Measurements from ENCODE around the gene ATP5MC2.

The ATP5MC2 gene

GRCh38 chr12:53701518-53702264 lies 25.8 kb upstream of the ATP5MC2 start:
- Histone ChIP-seq H3K9me3 (ENCODE audit: low read length) (no peaks in the 10 kb centered on the region), H2AFZ (ENCODE audit: low read depth, low read length) (no peak overlapping the region), H3K4me1 (ENCODE audit: insufficient read depth, low read length) (peaks cover 4% of the 10 kb centered on the region), H3K4me3 (ENCODE audit: low read length) (no peak overlapping the region), H3K27me3 (ENCODE audit: insufficient read depth, low read length) (peaks cover 29% of the 10 kb centered on the region), H3K36me3 (ENCODE audit: insufficient read depth, low read length) (no peaks in the 10 kb centered on the region)

- H3K27me3 ChIP-seq (ENCODE audit: insufficient read depth, low read length), result peaks cover 37% of the 10 kb centered on the region
Observed at GRCh38 chr12:53700567-53700966, 24.7 kb upstream of the ATP5MC2 start.

GRCh38 chr12:53699678-53700025 lies 23.8 kb upstream of the ATP5MC2 start:
- no peak overlapping the region for H3K4me3 ChIP-seq (ENCODE audit: low read length)
- H3K4me1 ChIP-seq (ENCODE audit: insufficient read depth, low read length), result peaks cover 18% of the 10 kb centered on the region
- no peaks in the 10 kb centered on the region for H3K9me3 ChIP-seq (ENCODE audit: low read length)
- peaks cover 42% of the 10 kb centered on the region for H3K27me3 ChIP-seq (ENCODE audit: insufficient read depth, low read length)
- H2AFZ ChIP-seq (ENCODE audit: low read depth, low read length), result no peak overlapping the region
- H3K36me3 ChIP-seq (ENCODE audit: insufficient read depth, low read length), result no peaks in the 10 kb centered on the region

More at GRCh38 chr12:53700567-53700966, 24.7 kb upstream of the ATP5MC2 start:
- H3K9me3 ChIP-seq (ENCODE audit: low read length), result no peaks in the 10 kb centered on the region
- no peak overlapping the region for H2AFZ ChIP-seq (ENCODE audit: low read depth, low read length)
- peaks cover 13% of the 10 kb centered on the region for H3K4me1 ChIP-seq (ENCODE audit: insufficient read depth, low read length)
- no peaks in the 10 kb centered on the region for H3K36me3 ChIP-seq (ENCODE audit: insufficient read depth, low read length)
- H3K4me3 ChIP-seq (ENCODE audit: low read length), result no peak overlapping the region

- Histone ChIP-seq H3K9me3 (ENCODE audit: low read length) (no peaks in the 10 kb centered on the region), H3K4me3 (ENCODE audit: low read length) (no peak overlapping the region), H3K36me3 (ENCODE audit: insufficient read depth, low read length) (no peaks in the 10 kb centered on the region), H3K27me3 (ENCODE audit: insufficient read depth, low read length) (peaks cover 48% of the 10 kb centered on the region), H3K4me1 (ENCODE audit: insufficient read depth, low read length) (peaks cover 22% of the 10 kb centered on the region), H2AFZ (ENCODE audit: low read depth, low read length) (no peak overlapping the region)
Observed at GRCh38 chr12:53698948-53699677, 23.2 kb upstream of the ATP5MC2 start.

- peaks cover 49% of the 10 kb centered on the region for H3K27me3 ChIP-seq (ENCODE audit: insufficient read depth, low read length)
- peaks cover 23% of the 10 kb centered on the region for H3K4me1 ChIP-seq (ENCODE audit: insufficient read depth, low read length)
- H3K36me3 ChIP-seq (ENCODE audit: insufficient read depth, low read length), result no peaks in the 10 kb centered on the region
- no peaks in the 10 kb centered on the region for H3K9me3 ChIP-seq (ENCODE audit: low read length)
- H3K4me3 ChIP-seq (ENCODE audit: low read length), result peak overlapping the region; percentile 43
- H2AFZ ChIP-seq (ENCODE audit: low read depth, low read length), result peak overlapping the region; percentile 49
Observed at GRCh38 chr12:53696655-53697331, 20.9 kb upstream of the ATP5MC2 start.

- peaks cover 49% of the 10 kb centered on the region for H3K27me3 ChIP-seq (ENCODE audit: insufficient read depth, low read length)
- H3K9me3 ChIP-seq (ENCODE audit: low read length), result no peaks in the 10 kb centered on the region
- H3K4me3 ChIP-seq (ENCODE audit: low read length), result peak overlapping the region; percentile 43
- no peaks in the 10 kb centered on the region for H3K36me3 ChIP-seq (ENCODE audit: insufficient read depth, low read length)
- peak overlapping the region; percentile 49 for H2AFZ ChIP-seq (ENCODE audit: low read depth, low read length)
- peaks cover 23% of the 10 kb centered on the region for H3K4me1 ChIP-seq (ENCODE audit: insufficient read depth, low read length)
Observed at GRCh38 chr12:53696285-53696654, 20.4 kb upstream of the ATP5MC2 start.

- peaks cover 23% of the 10 kb centered on the region for H3K4me1 ChIP-seq (ENCODE audit: insufficient read depth, low read length)
- H3K36me3 ChIP-seq (ENCODE audit: insufficient read depth, low read length), result no peaks in the 10 kb centered on the region
- peak overlapping the region; percentile 43 for H3K4me3 ChIP-seq (ENCODE audit: low read length)
- H3K27me3 ChIP-seq (ENCODE audit: insufficient read depth, low read length), result peaks cover 48% of the 10 kb centered on the region
- H2AFZ ChIP-seq (ENCODE audit: low read depth, low read length), result no peak overlapping the region
- H3K9me3 ChIP-seq (ENCODE audit: low read length), result no peaks in the 10 kb centered on the region
Observed at GRCh38 chr12:53695152-53696145, 19.6 kb upstream of the ATP5MC2 start.

- Histone ChIP-seq H3K4me3 (ENCODE audit: low read length) (peak overlapping the region; percentile 43), H2AFZ (ENCODE audit: low read depth, low read length) (no peak overlapping the region), H3K9me3 (ENCODE audit: low read length) (no peaks in the 10 kb centered on the region), H3K36me3 (ENCODE audit: insufficient read depth, low read length) (no peaks in the 10 kb centered on the region), H3K27me3 (ENCODE audit: insufficient read depth, low read length) (peaks cover 41% of the 10 kb centered on the region), H3K4me1 (ENCODE audit: insufficient read depth, low read length) (peaks cover 23% of the 10 kb centered on the region)
Observed at GRCh38 chr12:53694756-53695151, 18.9 kb upstream of the ATP5MC2 start.

- Histone ChIP-seq H2AFZ (ENCODE audit: low read depth, low read length) (no peak overlapping the region), H3K4me3 (ENCODE audit: low read length) (no peak overlapping the region), H3K4me1 (ENCODE audit: insufficient read depth, low read length) (no peaks in the 10 kb centered on the region), H3K36me3 (ENCODE audit: insufficient read depth, low read length) (no peaks in the 10 kb centered on the region), H3K9me3 (ENCODE audit: low read length) (no peaks in the 10 kb centered on the region), H3K27me3 (ENCODE audit: insufficient read depth, low read length) (no peaks in the 10 kb centered on the region)
Observed at GRCh38 chr12:53688134-53688533, 12.3 kb upstream of the ATP5MC2 start.

GRCh38 chr12:53686436-53686835 lies 10.6 kb upstream of the ATP5MC2 start:
- H3K4me1 ChIP-seq (ENCODE audit: insufficient read depth, low read length), result no peaks in the 10 kb centered on the region
- no peaks in the 10 kb centered on the region for H3K27me3 ChIP-seq (ENCODE audit: insufficient read depth, low read length)
- no peak overlapping the region for H2AFZ ChIP-seq (ENCODE audit: low read depth, low read length)
- H3K9me3 ChIP-seq (ENCODE audit: low read length), result no peaks in the 10 kb centered on the region
- H3K4me3 ChIP-seq (ENCODE audit: low read length), result no peak overlapping the region
- H3K36me3 ChIP-seq (ENCODE audit: insufficient read depth, low read length), result no peaks in the 10 kb centered on the region

GRCh38 chr12:53684654-53685220 lies 8.9 kb upstream of the ATP5MC2 start:
- no peak overlapping the region for H2AFZ ChIP-seq (ENCODE audit: low read depth, low read length)
- H3K9me3 ChIP-seq (ENCODE audit: low read length), result no peaks in the 10 kb centered on the region
- no peaks in the 10 kb centered on the region for H3K36me3 ChIP-seq (ENCODE audit: insufficient read depth, low read length)
- no peaks in the 10 kb centered on the region for H3K27me3 ChIP-seq (ENCODE audit: insufficient read depth, low read length)
- no peak overlapping the region for H3K4me3 ChIP-seq (ENCODE audit: low read length)
- H3K4me1 ChIP-seq (ENCODE audit: insufficient read depth, low read length), result no peaks in the 10 kb centered on the region

GRCh38 chr12:53683983-53684382 lies 8.1 kb upstream of the ATP5MC2 start:
- H3K4me3 ChIP-seq (ENCODE audit: low read length), result no peak overlapping the region
- H3K9me3 ChIP-seq (ENCODE audit: low read length), result no peaks in the 10 kb centered on the region
- H3K27me3 ChIP-seq (ENCODE audit: insufficient read depth, low read length), result no peaks in the 10 kb centered on the region
- no peak overlapping the region for H2AFZ ChIP-seq (ENCODE audit: low read depth, low read length)
- H3K36me3 ChIP-seq (ENCODE audit: insufficient read depth, low read length), result no peaks in the 10 kb centered on the region
- H3K4me1 ChIP-seq (ENCODE audit: insufficient read depth, low read length), result no peaks in the 10 kb centered on the region

Data from neuron (in vitro differentiated cells).